AG04450 (cell line): ENCODE measurements around the gene NUP35. TPM values are rescaled to one million over a fixed set of nuclear protein-coding genes. Genes with fewer than 3 reads are reported as not detected.

Source experiments
- CTCF ChIA-PET: fragments of 300-600, 350-600 bp; formaldehyde crosslinking; extraction: SDS; loops from one replicate; lab custom pipeline; 2022; ENCODE audit warnings: antibody characterized with exemption, inconsistent platforms; lab: Charles Lee
- POLR2A ChIA-PET: fragments of 350-600 bp; formaldehyde crosslinking; extraction: SDS; loops from one replicate; lab custom pipeline; 2021; ENCODE audit warnings: antibody characterized with exemption, inconsistent platforms; lab: Yijun Ruan, JAX
- DNase-seq: peaks from one replicate; pipeline ENCODE4 v3.0.0-alpha.2; 2011; ENCODE audit warnings: low read depth, low spot score
- H3K27ac ChIP-seq: one replicate; pipeline ENCODE4 v1.5.1; 2012; ENCODE audit warnings: low read depth, low read length, control low read depth
- H3K27me3 ChIP-seq: one replicate; pipeline ENCODE4 v1.6.0; 2012; ENCODE audit warnings: low read length; ENCODE audit not compliant: control insufficient read depth, insufficient read depth
- H3K4me3 ChIP-seq: 2 replicates; pipeline ENCODE4 v1.5.1; 2011; ENCODE audit warnings: mild to moderate bottlenecking, low read depth, low read length, control low read depth
- H3K9me3 ChIP-seq: 2 replicates; pipeline ENCODE4 v1.5.1; 2012; ENCODE audit warnings: low read length; ENCODE audit not compliant: control insufficient read depth, insufficient read depth
- CTCF ChIP-seq: IDR thresholded peaks from 2 replicates; pipeline ENCODE4 v1.5.1; 2011; ENCODE audit warnings: low read depth, low read length, control low read depth, inconsistent platforms
- polyA plus RNA-seq: library from polyadenylated mRNA; depleted of rRNA; stranded (reverse); fragments of >200 nt; gene quantifications from 2 replicates; pipeline ENCODE4 v1.2.3, GENCODE V29; 2011

Gene NUP35
- polyA plus RNA-seq, 1 experiment, result 10.5 TPM

DNA sequence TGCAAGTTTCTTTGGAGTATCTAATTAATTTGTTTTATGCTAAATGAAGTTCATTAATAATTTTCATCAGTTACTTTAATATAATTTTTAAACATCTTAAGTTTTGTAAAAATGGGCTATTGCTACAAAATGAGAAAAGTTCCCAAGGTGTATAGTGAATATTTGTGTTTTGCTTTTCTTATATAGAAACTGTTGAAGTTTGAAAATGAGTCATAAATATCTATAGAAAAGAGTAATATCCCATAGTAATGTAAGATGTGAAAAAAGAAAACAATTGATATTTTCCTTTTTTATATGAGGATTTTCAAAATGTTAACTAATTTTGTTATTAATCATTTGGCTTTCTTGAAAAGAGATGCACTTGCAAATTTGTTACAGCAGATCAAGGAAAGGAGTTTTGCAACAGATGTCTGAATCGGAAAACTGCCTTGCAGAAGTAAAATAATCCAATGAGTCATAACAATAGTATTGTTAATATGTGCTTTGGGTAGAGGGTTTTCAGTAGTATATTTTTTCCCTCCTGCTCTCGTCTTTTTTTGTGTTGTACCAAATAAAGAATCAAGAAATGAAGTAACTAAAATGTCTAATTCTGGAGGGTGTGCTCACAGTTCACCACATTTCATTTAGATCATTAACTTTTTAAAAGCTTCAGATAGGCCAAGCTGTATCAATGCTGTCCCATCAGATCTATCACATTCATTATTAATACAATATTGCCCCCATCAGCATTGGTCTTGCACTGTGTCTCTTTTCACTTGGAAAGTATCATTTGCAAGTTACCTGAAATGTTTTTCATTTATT lies 30.2 kb upstream of the NUP35 start:
- H3K4me3 ChIP-seq, result no peak overlapping the region
- no peaks in the 10 kb centered on the region for H3K9me3 ChIP-seq
- no peaks in the 10 kb centered on the region for H3K27me3 ChIP-seq
- CTCF ChIA-PET, result interaction anchor here (0.8 to 2.2 kb wide), 6 partner anchors 15 to 334 kb away, joined by 3 to 7 read pairs (median 4); partner anchors contain the start of gene DUSP19
- TF ChIP-seq CTCF, result no peak
- no peak for DNase-seq
- no peak overlapping the region for H3K27ac ChIP-seq
- POLR2A ChIA-PET, result no interaction called here

DNA sequence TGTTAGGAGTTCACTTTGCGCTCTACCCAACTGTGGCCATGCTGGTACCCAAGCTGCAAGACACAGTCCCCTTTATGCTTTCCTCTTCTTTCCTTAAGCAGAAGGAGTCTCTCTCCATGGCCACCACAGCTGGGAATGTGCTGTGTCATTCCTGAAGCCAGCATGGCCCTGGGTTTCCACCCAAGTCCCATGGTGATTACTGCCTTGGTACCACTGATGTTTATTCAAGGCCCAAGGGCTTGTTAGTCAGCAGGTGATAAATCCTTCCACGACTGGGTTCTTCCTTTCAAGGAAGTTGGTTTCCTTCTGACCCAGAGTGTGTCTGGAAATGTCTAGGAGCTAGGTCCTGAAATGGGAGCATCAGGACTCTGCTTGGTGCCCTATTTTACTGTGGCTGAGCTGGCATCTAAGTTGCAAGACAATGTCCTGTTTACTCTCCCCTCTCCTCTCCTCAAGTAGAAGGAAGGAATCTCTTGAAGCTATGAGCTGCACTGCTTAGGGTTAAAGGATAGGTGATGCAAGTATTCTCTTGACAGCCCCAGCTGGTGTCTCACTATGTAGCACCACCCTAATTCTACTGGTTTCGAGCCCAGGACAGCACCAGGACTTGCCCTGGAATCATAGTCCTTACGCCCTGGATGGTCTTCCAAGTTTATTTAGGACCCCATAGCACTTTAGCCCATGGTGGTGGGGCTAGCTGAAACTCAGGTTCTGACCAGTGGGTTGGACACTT lies 18.7 kb upstream of the NUP35 start:
- H3K27ac ChIP-seq, result no peak overlapping the region

DNA sequence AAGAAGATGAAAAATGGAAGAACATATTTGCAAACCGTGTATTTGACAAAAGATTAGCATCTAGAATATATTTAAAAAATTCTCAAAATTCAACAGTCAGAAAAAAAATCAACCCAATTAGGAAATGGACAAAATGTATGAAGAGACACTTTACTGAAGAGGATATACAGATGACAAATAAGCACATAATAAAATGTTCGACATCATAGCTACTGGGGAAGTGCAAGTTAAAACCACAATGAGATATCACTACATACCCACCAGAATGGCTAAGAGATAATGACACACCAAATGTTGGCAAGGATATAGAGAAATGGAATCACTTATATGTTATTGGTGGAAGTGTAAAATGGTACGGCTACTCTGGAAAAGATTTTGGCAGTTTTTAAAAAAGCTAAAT lies 11.7 kb upstream of the NUP35 start:
- H3K4me3 ChIP-seq, result no peak overlapping the region
- ChIA-PET POLR2A (no interaction called here), CTCF (no interaction called here)
- H3K9me3 ChIP-seq, result no peaks in the 10 kb centered on the region
- no peak for TF ChIP-seq CTCF
- H3K27ac ChIP-seq, result no peak overlapping the region
- no peak for DNase-seq
- peaks cover 5% of the 10 kb centered on the region for H3K27me3 ChIP-seq

More for the DNA sequence above, 18.7 kb upstream of the NUP35 start:
- no peak overlapping the region for H3K4me3 ChIP-seq
- ChIA-PET CTCF (no interaction called here), POLR2A (no interaction called here)
- no peak for TF ChIP-seq CTCF
- H3K27me3 ChIP-seq, result no peaks in the 10 kb centered on the region
- no peaks in the 10 kb centered on the region for H3K9me3 ChIP-seq
- DNase-seq, result no peak

- Histone ChIP-seq H3K4me3 (no peak overlapping the region), H3K27ac (no peak overlapping the region), H3K27me3 (peaks cover 5% of the 10 kb centered on the region), H3K9me3 (no peaks in the 10 kb centered on the region)
- POLR2A ChIA-PET, result no interaction called here
- no peak for DNase-seq
- CTCF ChIA-PET, result no interaction called here
- no peak for TF ChIP-seq CTCF
Measured at GRCh38 chr2:183113630-183114029, 10.6 kb upstream of the NUP35 start.

DNA sequence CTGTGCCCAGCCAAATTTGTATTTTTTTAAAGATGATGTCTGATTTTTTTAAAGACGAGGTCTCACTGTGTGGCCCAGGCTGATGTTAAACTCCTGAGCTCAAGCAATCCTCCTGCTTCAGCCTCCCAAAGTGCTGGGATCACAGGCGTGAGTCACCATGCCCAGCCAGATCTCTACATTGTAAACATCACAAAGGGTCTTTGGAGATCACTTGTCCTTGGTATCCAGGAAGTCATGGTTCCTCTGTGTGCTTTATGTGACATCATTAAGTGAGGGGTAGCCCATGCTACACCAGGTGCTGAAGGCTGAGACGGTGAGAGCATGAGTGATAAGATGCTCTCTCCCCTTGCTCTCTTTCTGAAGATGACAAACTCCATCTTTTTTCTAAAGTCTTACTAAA lies 7.0 kb upstream of the NUP35 start:
- no peaks in the 10 kb centered on the region for H3K9me3 ChIP-seq
- H3K27me3 ChIP-seq, result peaks cover 5% of the 10 kb centered on the region
- no peak overlapping the region for H3K4me3 ChIP-seq
- DNase-seq, result no peak
- H3K27ac ChIP-seq, result no peak overlapping the region
- CTCF ChIA-PET, result no interaction called here
- no peak for TF ChIP-seq CTCF
- POLR2A ChIA-PET, result no interaction called here
